Measurements from ENCODE around the gene KCNK6.
A peak's percentile ranks its signal among the peaks of the same experiment; 100 is the strongest.

The KCNK6 gene

DNA sequence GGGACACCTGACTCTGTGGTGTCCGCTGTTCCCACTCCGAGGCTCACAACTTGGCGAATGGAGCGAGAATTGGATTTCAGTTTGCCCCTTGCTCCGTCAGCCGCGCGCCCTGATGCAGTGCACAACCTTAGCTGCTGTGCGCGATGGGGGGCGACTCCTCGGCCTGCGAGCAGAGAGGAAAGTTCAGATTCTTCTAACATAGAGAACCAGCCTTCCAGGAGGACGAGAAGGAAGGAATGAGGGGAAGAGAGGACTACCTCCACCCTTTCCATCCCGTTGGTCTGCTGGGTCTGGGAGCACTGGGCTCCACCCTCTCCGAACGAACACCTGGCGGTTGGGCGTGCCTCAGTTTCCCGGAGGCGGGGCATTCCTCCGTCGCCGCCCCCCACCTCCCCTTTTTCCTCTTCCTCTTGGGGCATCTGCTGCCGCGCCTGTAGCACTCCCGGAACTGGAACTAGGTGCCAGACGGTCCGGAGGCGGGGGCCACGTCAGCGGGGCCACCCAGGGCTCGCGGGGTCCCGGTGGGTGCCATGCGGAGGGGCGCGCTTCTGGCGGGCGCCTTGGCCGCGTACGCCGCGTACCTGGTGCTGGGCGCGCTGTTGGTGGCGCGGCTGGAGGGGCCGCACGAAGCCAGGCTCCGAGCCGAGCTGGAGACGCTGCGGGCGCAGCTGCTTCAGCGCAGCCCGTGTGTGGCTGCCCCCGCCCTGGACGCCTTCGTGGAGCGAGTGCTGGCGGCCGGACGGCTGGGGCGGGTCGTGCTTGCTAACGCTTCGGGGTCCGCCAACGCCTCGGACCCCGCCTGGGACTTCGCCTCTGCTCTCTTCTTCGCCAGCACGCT lies at the start of gene KCNK6:
Gene KCNK6 (plus strand): TSS at position 425 of the 838 bp plus-strand sequence. CDS start 106 bp downstream, at position 531.
- peak; percentile 29 for DNase-seq

DNA sequence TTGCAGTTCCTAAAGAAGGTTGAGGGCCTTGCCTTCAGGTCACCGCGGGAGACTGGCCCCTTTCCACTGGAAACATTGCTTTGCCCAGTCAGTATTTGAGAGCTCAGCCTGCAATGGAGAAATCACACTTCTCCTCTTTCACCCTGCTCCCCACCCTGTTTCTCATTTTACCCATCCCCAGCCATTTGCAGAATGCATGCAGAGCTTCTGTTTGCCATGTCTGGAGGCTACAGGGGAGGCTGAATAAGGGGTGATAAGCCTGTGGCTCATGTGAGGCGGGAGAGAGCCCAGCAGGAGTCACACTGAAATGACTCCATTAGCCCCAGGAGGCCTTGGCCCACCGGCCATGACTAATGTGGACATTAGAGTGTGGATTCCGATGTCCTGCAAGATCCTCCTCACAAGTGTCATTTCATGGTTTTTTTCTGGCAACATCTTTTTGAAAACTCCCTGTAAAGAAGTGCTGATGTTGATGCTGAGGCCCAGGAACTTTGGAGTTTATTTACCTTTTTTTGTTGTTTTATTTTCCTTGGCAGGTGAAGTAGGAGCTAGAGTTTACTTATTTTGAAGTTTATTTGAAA lies 49.0 kb upstream of the KCNK6 start:
- no peak for DNase-seq

DNA sequence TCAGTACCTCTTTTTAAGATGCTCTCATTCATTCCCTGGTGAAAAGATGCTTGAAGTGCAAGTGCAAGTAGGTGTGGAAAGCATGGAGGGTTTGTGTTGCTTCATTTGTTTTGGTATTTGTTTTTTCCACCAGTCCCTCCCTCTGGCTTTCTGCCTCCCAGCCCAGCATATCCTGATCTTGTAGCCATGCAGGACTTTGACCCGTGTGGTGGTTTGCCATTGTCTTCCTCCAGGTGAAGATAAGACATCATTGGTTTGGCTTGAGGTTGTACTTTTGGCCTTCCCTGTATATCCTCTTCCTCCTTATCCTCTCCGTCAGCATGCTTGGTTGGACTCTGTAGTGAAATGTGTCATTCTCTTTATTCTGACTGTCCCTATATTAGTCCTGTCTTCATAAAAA lies 46.1 kb upstream of the KCNK6 start:
- no peak for DNase-seq

DNA sequence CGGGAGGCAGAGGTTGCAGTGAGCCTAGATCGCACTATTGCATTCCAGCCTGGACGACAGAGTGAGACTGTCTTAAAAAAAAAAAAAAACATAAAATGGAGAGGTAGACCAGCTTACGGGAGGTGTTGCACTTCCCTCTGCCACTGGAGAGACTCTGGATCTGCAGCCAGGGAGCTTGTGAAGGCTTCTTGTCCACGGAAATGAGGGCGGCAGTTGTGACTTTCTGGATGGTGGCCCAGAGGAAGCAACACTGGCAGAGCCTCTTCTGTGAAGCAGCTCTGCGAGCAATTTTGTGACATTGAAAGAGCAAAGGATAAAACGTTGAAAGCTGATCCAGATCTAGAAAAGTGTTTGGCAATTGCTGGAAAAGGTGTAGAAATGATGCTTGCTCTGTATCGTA lies 44.9 kb upstream of the KCNK6 start:
- no peak for DNase-seq

DNA sequence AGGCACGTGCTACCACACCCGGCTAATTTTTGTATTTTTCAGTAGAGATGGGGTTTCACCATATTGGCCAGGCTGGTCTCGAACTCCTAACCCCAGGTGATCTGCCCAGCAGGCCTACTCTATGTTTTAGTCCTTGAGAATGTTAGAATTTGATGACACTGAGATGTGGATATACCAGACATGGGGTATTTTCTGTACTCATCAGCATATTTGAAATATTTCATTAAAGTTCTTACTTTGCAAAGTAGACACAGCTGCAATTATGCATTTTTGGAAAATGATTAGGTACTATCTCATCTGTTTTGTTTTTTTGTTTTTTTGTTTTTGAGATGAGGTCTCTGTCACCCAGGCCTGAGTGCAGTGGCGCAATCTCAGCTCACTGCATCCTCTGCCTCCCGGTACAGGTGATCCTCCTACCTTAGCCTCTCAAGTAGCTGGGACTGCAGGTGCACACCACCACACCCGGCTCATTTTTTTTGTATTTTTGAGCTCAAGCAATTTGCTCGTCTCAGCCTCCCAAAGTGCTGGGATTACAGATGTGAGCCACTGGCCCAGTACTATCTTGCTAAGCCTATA lies 42.6 kb upstream of the KCNK6 start:
- no peak for DNase-seq

DNA sequence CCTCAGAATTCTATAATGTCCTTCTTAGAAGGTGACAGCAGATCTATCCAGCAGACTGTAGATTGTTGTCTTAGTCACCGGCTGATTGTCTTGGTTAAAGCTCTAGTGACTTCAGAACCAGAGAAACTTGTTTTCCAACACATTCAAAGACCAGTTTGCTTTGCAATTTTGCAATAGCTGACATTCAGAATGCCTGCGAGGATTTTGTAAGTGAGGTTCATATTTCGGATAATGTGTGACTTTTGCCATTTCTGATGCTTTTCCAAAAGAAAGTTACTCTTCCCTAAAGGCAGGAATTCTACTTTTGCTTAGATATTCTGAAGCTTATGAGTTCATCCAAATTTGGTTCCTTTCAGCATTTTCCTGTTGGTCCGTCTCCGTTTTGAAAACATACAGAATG lies 42.1 kb upstream of the KCNK6 start:
- no peak for DNase-seq

DNA sequence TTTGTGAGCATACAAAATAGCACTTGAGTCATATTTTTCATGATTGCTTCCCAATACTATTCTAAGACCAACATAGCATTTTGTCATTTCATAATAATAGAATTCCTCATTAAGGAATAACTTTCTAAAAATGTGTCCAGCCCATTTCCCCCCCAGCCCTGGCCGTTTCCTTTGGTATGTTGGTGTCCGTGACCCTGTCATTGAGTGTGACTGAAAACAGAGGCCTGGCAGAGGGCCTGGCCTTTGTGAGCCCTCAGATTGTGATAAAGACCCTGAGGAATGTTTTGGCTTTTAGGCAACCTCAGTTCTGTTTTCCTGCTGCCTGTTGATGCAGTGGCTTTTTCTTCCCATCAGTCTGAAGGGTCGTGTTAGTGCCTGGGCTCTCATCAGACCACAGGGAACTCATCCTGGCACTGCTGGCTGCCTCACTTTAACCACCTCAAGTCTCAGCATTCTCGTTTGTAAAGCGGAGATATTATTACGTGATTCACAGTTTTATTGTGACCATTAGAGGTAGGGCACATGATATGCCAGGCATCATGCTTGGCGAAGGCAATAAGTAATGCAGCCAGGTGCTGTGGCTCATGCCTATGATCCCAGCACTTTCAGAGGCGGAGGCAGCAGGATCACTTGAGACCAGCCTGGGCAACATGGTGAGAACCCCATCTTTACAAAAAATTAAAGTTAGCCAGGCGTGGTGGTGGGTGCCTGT lies 41.5 kb upstream of the KCNK6 start:
- DNase-seq = no peak

DNA sequence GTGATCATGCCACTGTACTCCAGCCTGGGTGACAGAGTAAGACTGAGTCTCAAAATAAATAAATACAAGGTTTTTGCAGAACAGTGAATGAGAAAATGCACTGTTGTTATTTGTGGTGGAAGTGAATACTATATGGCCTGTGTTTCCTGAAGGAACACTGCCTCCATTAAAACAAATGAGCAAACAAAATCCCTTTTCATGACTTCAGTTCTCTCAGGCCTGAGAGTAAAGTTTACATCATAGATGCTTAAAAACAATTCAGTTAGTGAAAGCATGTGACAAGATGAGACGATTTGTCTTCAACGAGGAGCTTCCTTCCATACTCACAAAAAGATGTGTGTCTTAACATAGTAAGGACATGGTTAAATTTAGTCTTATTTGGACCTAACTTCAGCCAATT lies 40.9 kb upstream of the KCNK6 start:
- no peak for DNase-seq

DNA sequence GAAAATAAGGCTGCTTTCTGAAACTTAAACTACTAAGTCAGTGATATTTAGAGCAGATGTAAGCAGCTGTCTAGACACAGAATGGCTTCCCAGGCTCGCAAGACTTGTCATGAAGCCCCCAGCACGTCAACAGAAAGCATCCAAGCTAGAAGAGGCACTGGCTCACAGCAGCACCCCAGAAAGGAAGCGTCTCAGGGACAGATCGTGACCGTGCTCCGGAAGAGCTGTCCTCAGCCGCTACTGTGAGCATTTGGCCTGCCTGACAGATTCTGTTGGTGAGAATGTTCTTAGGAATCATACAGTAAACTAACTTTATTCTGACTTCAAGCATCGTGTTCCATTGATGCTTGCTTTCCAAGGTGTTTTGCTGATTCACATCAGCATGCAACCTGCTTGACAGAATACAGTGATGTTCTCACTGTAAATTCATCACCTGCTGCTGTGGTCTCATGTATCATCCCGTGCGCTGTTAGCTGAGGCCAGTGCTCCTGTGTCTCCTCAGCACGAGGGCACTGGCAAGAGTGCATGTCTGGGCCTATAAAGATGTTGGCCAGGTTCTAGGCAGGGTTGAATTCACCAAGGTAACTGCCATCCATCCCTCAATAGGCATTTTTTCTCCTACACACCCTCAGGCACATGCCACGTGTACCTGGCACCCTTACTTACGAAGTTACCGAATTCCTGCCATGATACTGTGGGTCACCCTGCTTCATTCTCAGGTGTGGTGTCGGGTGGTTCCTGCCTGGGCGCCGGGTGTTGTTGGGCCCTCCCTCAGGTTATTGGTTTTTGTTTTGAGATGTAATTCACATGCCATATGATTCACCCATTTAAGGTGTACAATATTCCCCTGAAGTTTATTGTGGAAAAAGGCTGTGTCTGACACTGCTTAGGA lies 39.4 kb upstream of the KCNK6 start:
- no peak for DNase-seq

DNA sequence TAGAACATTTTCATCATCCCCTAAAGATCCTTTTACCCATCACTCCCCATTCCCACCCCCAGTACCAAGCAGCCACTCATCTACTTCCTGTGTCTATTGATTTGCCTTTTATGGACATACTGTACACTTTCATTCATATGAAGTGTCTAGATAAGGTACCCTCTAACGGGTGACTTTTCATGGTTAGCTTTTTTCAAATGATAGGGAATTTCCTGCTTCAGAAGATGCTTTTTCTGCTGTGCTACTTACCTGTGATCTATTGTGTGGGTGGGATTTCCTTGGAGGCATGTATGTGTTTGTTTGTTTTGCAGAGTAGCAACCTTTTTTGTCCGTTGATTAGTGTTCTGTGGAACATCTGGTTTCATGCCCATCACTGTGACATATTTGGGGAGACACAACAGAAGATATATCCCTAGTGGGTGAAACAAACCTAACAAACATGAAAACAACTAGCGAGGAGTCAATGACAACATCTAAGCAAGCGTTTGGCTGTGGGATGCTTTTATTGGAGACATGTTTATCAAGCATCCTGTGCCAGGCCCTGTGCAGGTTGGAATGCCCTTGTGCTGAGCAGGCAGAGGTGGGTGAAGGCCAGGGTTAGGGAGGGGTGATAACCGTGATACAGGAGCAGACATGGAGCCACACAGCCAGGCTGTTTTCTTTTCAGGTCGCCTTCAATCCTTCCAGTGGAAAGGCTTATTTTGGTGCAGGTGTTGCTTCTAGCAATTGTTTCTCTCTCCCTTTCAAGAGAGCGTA lies 37.7 kb upstream of the KCNK6 start:
- DNase-seq = no peak

DNA sequence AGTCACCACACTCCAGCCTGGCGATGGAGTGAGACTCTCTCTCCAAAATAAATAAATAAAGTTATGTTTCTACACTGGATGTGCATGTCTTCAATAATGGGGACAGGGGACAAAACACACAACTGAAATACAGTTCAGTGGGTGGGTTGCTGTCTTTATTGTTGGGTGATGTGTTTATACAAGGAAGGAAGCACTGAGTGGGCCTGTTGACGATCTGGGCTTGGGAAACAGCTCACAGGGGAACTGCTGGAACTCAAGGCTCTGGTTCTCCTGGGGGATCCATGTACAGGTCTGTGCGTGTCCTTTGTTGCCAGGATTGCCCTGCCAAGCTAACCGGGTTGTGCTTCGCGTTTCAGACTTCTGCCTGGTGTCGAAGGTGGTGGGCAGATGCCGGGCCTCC lies 36.4 kb upstream of the KCNK6 start:
- no peak for DNase-seq

DNA sequence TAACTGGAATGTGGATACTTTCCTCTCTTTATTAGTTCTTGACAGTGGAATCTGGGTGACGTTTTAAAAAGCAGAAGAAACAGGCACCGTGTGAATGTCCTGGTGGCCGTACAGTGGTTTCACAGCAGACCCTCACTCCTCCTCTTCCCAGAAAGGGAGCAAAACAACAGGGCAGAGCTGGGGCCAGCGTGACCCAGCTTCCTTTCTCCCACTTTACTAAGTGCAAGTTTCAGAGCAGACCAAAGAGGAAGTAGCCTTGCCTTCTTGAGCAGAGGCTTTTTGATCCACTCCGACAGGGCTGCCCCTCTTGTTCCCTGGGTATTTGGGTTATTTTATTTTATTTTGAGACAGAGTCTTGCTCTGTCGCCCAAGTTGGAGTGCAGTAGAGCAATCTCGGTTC lies 35.2 kb upstream of the KCNK6 start:
- DNase-seq = no peak

DNA sequence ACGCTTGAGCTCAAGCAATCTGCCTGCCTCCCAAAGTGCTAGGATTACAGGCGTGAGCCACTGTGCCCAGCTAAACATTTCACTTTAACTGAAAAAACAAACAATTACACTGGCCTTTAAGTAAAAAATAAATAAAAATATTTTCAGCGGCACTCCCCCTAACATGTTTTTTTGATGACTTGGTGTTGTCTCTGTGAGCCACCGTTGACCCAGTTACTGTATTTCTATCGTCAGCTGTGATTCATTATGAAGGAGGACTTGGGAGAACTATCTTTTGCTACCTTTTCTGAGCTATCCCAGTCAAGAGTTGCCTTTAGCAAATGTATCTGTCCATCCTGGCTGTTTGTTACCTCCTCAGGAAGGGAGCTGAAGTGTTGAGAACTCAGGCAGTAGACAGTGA lies 34.1 kb upstream of the KCNK6 start:
- DNase-seq = no peak

DNA sequence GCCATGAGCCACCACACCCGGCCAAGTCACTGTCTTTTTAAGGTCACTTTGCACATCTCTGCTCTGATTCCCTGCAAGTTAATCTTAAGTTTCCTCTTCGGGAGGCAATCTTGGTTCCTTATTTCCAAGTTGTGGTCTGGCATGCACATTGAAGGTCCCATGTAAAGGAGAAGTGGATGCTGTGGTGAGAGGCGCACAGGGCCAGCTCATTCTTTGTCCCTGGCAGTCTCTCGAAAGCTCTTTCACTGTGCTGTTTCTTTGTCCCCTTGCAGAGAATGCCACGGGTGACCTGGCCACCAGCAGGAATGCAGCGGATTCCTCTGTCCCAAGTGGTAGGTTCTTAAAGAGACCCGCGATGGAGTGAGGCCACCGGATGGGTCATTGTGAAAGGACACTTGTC lies 32.0 kb upstream of the KCNK6 start:
- no peak for DNase-seq

DNA sequence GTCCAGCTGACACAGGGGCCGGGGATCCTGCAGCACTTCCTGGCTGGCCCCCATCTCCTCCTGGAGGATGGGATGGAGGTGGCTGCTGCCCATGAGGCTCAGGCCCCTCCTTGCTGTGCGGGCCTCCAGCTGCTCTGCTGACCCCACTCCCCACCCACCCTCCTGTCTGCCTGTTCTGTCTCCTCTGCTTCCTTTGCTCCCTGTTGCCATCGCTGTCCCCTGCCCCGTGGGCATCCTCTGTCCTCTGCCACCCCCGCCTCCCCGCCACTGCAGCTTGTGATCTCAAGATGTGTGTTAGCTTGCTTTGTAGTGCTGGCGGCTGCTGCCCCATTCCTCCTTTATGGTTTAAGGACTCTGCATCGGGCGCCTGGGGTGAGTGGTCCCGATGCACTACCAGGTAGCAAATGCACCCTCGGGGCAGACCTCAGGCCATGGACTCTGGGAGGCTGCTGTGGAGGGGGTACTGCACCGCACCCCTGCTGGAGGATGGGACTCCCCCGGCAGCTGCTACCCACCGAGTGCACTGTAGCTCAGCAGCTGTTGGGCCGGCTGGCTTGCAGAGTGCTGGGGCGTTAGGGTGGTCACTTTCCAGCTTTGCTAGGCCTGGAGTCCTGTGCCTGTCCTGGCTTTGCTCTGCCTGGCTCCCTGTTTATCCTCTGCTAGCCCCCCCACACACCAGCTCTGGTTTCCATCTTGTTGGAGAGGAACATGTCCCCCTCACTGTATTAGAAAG lies 31.4 kb upstream of the KCNK6 start:
- no peak for DNase-seq

DNA sequence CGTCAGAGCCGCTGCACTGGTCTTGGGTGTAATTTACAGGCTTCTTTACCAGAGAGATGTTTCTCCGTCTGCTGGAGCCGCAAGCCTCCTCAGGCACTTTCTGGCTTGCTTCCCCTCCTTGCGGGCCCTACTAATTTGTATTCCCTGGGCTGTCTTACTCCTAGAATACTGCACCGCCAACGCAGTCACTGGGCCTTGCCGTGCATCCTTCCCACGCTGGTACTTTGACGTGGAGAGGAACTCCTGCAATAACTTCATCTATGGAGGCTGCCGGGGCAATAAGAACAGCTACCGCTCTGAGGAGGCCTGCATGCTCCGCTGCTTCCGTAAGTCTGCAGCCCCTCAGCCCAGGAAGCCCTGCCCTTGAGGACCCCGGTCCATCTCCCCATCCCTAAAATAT lies 29.7 kb upstream of the KCNK6 start:
- no peak for DNase-seq

DNA sequence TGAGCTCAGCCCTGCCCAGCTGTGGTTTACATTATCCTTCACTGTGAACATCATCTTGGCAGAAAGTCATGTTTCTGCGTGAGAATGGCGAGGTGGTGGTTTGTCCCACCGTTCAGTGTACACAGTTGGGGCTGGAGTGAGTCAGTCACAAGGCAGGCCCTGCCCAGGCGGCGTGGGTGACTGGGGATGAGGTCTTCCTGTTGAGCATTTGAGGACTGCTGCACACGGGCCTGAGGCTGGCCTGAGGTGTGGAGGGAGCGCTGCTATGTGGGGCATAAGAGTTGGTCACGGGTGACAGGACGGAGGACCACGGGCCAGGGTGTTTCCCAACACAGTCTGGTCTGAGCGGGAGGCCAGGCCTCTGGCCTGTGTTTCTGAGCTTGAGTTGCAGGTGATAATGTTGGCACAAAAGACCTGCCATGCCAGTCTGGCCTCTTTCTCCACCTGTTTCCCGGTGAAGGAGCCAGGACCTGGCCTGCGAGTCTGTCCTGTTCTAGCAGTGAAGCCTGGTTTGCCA lies 29.0 kb upstream of the KCNK6 start:
- DNase-seq = no peak

DNA sequence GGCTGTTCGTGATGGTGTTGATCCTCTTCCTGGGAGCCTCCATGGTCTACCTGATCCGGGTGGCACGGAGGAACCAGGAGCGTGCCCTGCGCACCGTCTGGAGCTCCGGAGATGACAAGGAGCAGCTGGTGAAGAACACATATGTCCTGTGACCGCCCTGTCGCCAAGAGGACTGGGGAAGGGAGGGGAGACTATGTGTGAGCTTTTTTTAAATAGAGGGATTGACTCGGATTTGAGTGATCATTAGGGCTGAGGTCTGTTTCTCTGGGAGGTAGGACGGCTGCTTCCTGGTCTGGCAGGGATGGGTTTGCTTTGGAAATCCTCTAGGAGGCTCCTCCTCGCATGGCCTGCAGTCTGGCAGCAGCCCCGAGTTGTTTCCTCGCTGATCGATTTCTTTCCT lies 27.8 kb upstream of the KCNK6 start:
- peak; percentile 74 for DNase-seq

DNA sequence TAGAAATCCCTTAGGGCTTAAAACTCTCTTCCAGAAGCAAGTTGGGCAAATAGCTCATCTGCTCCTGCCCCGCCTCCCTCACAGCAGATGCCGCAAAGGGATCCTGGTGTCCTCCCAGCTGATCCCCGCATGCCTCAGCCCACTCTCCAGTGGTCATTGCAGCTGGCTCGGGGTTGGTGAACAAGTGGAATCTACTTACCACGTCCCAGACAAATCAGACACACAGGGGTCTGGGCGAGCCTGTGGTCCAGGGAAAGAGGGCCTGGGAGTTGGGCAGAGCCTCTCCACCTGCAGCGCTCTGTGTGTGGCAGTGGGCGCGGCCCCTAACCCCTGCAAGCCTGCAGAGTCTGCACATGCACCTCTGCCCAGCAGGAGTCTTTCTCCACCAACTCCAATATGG lies 26.4 kb upstream of the KCNK6 start:
- peak; percentile 69 for DNase-seq

DNA sequence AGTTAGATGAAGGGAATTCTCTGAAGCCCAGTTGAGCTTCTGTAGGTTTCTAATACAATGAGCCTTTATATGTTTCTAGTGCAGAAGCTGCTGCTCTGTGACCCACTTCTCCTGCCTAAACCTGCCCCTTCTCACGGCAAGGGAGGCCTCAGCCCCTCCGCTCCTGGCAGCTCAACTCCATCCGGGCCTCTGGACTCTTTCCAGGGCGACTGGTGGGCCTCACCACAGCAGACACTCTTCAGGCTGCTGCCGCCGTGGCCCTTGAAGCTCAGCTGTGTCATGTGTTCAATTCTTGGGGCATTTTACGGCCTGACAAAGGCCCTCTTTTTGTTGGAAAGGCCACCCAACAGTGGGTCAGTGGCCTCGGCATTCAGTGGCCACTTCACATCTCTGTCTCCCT lies 25.6 kb upstream of the KCNK6 start:
- DNase-seq = no peak
